Measurements from ENCODE around the gene SERPINE3. TPM values are rescaled to one million over a fixed set of nuclear protein-coding genes. Genes with fewer than 3 reads are reported as not detected.
A peak's percentile ranks its signal among the peaks of the same experiment; 100 is the strongest.

Gene SERPINE3
- total RNA-seq, result 0.09 TPM in 1 of 2 replicates, not detected in the other

GRCh38 chr13:51339354-51339753 lies at the start of gene SERPINE3:
Gene SERPINE3, plus strand, starts transcription at chr13:51339691. Its CDS starts 1,401 bp downstream, at chr13:51341092.
- no peak for DNase-seq

- no peak for DNase-seq
These were observed 48.1 kb upstream of the SERPINE3 start for GRCh38 chr13:51291341-51291740.

GRCh38 chr13:51292000-51292565 lies 47.4 kb upstream of the SERPINE3 start:
- DNase-seq, result no peak

GRCh38 chr13:51297556-51297955 lies 41.9 kb upstream of the SERPINE3 start:
- DNase-seq, result no peak

- DNase-seq, result no peak
These were observed 40.7 kb upstream of the SERPINE3 start for GRCh38 chr13:51298812-51299211.

GRCh38 chr13:51303063-51303552 lies 36.4 kb upstream of the SERPINE3 start:
- DNase-seq, result no peak

GRCh38 chr13:51303882-51304281 lies 35.6 kb upstream of the SERPINE3 start:
- no peak for DNase-seq

- peak; percentile 50 for DNase-seq
These were observed 34.1 kb upstream of the SERPINE3 start for GRCh38 chr13:51305271-51305967.

GRCh38 chr13:51308781-51309180 lies 30.7 kb upstream of the SERPINE3 start:
- no peak for DNase-seq

GRCh38 chr13:51311231-51311630 lies 28.3 kb upstream of the SERPINE3 start:
- no peak for DNase-seq

- no peak for DNase-seq
These were observed 27.5 kb upstream of the SERPINE3 start for GRCh38 chr13:51311957-51312520.

- DNase-seq, result no peak
These were observed 25.9 kb upstream of the SERPINE3 start for GRCh38 chr13:51313619-51314018.

- DNase-seq, result peak; percentile 25
These were observed 22.2 kb upstream of the SERPINE3 start for GRCh38 chr13:51317262-51317661.

- no peak for DNase-seq
These were observed 21.5 kb upstream of the SERPINE3 start for GRCh38 chr13:51318015-51318414.

GRCh38 chr13:51318876-51319275 lies 20.6 kb upstream of the SERPINE3 start:
- no peak for DNase-seq

GRCh38 chr13:51321836-51322235 lies 17.7 kb upstream of the SERPINE3 start:
- no peak for DNase-seq

GRCh38 chr13:51322826-51323225 lies 16.7 kb upstream of the SERPINE3 start:
- no peak for DNase-seq

- DNase-seq, result no peak
These were observed 15.5 kb upstream of the SERPINE3 start for GRCh38 chr13:51323824-51324511.

GRCh38 chr13:51324714-51325420 lies 14.6 kb upstream of the SERPINE3 start:
- DNase-seq, result no peak

GRCh38 chr13:51325837-51326236 lies 13.7 kb upstream of the SERPINE3 start:
- DNase-seq, result no peak

- DNase-seq, result no peak
These were observed 12.7 kb upstream of the SERPINE3 start for GRCh38 chr13:51326777-51327176.

GRCh38 chr13:51327961-51328360 lies 11.5 kb upstream of the SERPINE3 start:
- no peak for DNase-seq

- no peak for DNase-seq
These were observed 11.0 kb upstream of the SERPINE3 start for GRCh38 chr13:51328488-51328887.

All from dermis blood vessel endothelial cell (primary cell).